GM19035 (cell line): ENCODE data around the gene C2CD3.
"Not testable (repeated sequence)": the region's sequence is repeated elsewhere in the genome, so short reads cannot be mapped to it uniquely, and the experiment has no call there.

Source experiments
- ATAC-seq: cut with Tn5 transposase; IDR thresholded peaks from one replicate; pipeline ENCODE4 v1.9.1; 2021; ENCODE audit not compliant: unreplicated experiment

The C2CD3 gene

DNA sequence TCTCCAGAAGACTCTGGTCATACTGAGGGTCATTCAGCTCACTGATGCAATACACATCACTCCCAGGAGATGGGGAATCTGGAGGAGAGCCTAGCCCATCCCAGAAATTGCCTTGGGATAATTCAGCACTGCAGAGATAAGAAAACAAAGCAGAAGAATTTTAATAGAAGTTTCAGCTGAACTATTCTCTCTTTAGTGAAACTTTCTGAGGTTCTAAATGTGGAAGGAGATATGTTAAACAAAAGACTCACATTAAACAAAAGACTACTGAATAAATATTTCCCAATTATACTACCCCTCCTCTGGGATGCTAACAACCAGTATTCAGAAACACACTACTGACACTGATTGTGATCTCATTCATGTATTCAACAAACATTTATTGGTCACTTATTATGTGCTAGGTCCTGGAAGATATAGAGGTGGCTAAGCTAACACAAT, 47.8 kb downstream of the C2CD3 start:
- no peak for ATAC-seq

DNA sequence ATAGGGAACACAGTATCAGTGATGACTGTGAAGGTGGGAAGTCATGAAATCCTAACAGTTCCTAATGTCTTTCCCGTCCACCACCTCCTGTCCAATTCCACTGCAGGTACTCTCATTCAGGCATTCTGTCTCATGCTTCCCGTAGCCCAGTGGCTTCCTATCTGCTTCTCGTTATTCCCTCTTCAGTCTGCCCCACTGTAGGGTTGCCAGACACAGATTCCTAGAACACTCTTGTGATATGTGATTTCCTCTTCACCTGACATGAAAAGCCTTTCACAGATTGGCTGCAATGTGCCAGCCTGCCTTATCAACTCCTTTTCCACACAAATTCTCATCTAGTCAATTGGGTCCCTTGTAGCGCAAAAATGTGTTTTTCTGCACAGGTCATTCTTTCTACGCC, 49.0 kb downstream of the C2CD3 start:
- ATAC-seq = no peak

DNA sequence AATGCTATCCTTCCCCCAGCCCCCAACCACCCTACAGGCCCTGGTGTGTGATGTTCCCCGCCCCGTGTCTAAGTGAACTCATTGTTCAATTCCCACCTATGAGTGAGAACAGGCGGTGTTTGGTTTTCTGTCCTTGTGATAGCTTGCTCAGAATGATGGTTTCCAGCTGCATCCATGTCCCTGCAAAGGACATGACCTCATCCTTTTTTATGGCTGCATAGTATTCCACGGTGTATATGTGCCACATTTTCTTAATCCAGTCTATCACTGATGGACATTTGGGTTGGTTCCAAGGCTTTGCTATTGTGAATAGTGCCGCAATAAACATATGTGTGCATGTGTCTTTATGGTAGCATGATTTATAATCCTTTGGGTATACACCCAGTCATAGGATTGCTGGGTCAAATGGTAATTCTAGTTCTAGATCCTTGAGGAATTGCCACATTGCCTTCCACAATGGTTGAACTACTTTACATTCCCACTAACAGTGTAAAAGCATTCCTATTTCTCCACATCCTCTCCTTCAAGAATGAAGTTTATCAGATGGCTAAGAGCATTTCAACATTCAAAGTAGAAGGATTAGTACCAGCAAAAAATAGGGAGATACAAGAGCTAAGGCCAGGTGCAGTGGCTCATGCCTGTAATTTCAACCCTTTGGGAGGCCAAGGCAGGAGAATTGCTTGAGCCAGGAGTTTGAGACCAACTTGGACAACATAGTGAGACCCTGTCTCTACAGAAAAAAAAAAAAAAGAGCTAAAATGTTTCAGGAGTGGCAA, 50.4 kb downstream of the C2CD3 start:
- not testable (repeated sequence) for ATAC-seq

DNA sequence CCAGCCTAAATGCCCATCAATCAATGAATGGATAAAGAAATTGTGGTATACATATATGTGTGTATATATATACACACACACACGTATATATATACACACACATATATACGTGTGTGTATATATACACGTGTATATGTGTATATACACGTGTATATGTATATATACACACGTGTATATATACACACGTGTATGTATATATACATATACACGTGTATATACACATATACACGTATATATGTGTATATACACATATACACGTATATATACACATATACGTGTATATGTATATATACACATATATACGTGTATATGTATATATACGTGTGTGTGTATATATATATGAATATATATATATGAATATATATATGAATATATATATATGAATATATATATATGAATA, 54.1 kb downstream of the C2CD3 start:
- no peak for ATAC-seq

DNA sequence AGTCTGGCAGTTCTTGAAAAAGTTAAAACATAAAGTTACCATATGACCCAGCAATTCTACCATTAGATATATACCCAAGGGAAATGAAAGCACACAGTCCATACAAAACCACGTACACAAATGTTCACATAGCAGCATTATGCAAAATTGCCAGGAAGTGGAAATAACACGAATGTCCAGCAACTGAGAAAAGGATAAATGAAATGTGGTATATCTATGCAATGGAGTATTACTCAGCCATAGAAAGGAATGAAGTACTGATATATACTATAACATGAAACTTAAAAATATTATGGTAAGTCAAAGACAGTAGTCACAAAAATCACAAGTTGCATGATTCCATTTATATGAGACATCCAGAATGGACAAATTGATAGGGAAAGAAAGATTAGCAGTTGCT, 57.9 kb downstream of the C2CD3 start:
- ATAC-seq = no peak

DNA sequence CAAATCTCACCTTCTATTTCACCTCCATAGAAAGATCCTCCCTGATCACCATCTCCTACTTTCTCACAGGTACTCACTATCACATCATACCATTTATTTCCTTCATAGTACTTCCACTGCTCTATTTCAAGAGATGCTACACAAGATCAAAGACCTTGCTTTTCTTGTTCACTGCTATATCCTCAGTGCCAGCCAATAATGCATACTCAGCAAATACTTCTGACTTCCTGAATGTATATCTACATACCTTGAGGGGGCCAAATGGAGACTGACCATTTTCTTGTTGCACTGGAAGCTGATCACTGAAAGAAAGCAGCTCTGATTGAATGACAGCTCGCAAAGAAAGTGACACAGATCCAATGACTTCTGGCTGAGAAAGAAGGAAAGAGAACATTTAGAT, 64.7 kb downstream of the C2CD3 start:
- no peak for ATAC-seq

DNA sequence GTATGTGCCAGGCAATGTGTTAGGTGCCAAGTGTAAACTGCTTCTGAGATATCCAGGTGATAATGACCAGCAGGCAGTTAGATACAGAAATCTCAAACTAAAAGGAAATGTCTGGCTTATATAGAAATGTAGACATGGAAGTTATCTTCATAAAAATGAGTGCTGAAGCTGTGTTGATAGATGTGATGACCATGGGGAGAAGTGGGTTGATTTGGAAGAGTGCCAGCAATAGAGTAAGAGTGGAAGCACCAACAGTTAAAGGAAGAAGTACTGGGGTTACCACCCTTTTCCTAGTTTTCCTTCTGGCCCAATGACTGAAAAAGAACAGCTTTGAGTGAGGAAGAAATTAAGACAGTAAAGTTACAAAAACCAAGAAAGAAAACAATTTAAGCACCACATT, 68.5 kb downstream of the C2CD3 start:
- no peak for ATAC-seq

DNA sequence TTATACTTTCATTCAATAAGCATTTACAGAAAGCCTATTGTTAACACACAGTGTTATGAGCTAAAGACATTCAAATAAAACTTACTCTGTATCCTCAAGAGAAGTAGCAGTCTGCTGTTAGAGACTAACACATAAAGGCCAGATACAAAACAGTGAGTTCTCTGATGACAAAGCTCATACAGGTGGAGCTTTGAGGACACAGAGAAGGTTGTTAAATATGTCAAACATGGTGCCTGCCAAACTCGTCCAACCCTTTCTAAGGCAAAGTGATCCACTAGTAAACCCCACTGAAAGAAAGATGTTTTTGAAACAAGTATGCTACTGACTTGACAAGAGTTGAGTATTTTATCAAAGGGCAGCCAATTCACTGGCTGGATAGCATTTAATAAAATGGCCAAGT, 70.1 kb downstream of the C2CD3 start:
- no peak for ATAC-seq

DNA sequence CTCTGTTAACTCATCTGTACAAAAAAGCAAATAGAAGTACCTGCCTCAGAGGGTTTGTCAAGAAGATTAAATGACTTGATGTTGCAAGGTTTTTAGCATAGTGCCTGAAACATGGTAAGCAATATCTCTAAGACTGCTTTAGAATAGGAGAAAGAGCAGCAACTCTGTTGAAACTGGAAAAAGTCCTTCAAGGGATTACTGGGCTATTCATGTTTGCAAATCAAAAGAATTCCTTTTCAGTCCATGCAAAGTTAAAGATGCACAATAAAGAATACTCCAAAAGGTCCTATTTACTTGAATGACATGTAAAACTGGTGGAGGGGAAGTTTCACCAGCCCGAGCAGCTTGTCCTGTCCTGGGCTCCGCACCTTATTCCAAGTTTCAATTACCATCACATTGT, 70.6 kb downstream of the C2CD3 start:
- ATAC-seq = no peak

DNA sequence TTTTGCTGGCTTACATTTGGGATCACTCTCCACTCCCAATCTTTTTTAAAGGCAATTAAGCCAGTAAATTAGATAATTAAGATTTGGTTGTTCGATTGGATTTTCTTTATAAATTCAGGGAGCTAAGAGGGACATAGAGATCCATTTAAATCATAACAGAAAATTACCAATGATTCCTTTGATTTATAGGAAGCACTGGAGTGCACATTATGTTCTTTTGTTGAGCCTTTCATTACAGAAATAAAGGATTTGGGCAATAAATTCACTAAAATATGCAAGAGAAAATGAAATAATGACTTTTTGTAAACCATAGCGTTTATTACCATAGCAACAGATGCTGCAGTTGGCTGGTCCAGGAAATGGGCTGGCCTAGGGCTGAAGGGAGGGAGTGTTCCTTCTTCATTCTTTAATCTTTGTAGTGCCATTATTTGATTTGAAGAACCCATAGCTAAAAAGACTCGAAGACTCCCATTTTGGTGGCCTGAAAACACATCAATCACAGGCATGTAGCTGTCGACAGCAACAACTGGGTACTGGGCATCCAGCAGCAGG, 73.0 kb downstream of the C2CD3 start:
- ATAC-seq = no peak

DNA sequence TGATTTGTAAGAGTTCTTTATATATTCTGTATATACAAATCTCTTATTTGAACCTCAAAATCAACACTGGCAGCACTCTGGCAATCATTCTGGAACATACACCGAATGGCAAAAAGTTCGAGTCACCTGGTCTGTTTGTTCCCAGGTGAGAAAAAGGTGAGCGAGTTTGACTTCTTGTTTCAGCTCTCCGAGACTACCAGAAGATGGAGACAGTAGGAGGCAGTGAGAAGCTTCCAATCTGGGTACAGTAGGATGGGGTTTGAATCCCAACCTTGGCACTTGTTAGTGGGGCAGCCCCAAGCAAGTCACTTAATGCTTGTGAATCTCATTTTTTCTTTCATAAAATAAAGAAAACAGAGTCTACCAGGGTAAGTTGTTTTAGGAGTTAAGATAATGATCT, 76.4 kb downstream of the C2CD3 start:
- ATAC-seq = no peak

DNA sequence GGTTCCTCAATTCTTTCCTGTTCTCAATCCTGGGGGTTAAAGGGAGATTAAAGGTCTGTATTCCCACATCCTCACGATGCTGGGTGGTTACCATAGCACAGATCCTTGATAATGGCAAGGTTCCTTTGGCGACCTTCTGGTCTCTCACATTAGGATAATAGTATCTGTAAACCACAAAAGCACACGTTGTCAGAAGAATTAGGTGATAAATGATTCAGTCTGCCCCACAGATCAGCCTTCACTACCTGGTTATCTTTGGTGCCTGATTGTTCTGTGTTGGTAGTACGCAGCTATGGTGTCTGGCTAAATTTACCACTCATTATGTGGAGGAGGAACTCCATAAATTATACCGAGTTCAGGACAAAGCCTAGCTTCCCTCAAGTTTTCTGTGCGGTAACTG, 78.4 kb downstream of the C2CD3 start:
- no peak for ATAC-seq

DNA sequence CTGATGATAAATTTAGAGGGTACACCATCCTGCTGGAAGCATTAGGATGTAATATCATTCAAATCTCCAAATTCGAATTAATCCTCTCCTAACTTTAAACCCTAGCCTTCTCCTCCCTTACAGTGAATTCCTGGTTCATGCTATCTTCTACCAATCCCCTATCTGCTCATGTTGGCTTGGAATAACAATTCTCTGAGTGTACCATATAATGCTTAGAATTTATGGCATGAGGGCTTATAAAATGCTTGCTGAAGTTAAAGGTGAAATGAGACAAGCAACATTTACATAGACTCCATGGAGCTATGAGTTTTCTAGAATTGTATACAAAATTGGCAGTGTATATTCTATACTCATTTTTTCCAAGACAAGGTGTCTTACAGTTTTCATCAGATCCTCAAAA, 79.3 kb downstream of the C2CD3 start:
- ATAC-seq = no peak

DNA sequence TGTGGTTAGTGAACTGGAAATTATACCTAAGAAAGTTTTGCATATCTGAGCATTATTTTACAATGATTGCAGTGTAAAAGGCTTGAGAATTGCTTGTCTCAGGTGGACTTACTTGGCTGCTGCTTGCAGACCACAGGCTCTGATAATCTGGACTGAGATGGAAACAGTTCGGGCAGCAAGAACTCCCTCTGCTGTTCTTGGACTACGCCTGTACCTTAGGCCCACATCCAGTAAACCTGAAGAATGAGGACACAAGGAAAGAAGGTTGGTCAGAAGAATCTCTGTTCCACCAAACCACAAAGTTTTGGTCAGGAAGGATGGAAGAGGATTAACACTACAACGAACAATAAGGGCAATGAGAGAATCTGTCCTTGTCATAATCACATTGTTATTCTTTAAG, 80.1 kb downstream of the C2CD3 start:
- no peak for ATAC-seq

DNA sequence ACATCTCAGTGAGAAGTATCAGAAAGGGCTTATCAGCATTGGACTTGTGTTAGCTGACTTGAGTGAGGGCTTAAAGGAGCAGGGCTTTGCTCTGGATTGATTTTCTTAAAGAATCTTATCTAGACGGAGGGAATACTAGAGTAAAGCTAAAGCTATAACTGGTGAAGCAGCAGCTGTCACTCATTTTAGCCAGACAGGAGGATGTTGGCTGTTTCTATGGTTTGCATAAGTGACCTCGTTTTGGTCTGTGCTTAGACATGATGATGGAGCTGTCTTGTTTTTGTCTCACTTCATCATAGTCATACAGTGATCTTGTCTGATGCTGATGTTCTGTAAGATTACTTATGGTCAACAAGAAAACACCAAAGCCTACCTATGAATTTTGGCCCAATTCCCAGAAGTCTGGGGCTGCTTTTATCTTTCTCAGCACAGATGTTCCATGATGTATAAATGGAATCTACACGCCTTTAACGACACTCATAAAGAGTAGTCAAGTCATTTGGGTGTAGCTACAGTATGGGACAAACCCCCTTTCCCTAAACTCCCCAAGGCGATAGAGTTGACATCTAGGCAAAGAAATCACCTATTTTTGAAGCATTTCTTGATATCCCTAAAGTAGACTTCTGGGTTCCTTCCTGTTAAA, 84.4 kb downstream of the C2CD3 start:
- ATAC-seq = no peak

DNA sequence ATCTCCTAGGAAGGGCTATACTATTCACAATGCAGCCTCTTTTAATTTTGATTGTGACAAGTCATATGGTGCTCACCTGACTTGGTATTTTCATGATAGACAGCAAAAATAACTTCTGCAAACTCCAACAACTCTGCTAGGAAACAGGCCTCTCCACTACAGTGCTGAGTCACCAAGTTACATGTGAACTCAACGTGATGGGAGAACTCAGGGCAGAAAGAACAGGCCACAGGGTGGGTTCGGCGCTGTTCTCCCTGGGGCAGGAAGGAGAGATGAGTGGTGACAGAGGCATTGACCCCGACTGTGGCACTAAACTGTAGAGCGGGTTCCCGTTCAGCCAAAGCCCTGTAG, 85.3 kb downstream of the C2CD3 start:
- no peak for ATAC-seq

DNA sequence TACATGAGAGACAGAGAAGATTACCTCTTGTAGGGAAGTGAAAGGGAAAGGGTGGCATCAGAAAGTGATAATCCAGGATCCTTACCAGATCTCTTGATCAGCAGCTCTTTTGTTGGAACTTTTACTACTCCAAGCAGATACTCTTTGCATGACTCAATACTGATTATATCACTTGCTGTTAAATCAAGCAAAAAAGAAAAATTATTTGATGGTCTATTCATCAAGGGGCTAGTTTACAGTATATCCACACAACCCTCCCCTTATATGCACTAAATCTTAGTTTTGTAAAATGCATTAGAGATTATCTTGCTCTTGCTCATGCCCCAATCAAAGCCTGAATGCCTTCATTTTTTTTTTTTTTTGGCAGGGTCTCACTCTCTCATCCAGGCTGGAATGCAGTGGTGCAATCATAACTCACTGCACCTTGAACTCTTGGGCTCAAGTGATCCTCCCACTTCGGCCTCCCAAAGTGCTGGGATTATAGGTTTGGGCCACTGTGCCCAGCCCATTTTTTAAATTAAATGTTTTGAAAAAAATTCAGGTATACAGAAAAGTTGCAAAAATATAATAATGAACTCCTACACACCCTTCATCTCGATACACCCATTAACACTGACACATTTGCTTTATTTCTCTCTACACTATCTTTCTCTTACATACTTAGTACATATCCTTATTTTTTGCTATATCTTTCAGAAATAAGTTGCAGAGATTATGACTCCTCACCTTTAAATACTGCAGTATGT, 85.8 kb downstream of the C2CD3 start:
- no peak for ATAC-seq

DNA sequence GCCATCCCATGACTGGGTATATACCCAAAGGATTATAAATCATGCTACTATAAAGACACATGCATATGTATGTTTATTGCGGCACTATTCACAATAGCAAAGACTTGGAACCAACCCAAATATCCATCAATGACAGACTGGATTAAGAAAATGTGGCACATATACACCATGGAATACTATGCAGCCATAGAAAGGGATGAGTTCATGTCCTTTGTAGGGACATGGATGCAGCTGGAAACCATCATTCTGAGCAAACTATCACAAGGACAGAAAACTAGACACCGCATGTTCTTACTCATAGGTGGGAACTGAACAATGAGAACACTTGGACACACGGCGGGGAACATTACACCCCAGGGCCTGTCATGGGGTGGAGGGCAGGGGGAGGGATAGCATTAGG, 86.9 kb downstream of the C2CD3 start:
- not testable (repeated sequence) for ATAC-seq

DNA sequence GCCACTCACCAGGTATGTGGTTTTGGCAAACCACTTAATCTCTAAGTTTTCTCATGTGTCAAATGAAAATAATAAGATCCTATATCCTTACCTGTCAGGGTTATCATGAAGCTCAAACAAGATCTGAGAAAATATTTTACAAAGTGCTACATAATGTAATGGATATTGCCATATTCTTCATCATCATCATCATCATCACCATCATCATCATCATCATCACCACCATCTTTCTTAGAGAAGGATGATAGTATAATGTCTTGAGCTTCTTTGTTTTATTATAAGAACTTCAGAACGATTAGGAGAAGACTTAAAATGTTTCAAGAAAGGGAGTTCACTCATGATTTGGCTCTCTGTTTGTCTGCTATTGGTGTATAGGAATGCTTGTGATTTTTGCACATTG, 89.4 kb downstream of the C2CD3 start:
- ATAC-seq = no peak

DNA sequence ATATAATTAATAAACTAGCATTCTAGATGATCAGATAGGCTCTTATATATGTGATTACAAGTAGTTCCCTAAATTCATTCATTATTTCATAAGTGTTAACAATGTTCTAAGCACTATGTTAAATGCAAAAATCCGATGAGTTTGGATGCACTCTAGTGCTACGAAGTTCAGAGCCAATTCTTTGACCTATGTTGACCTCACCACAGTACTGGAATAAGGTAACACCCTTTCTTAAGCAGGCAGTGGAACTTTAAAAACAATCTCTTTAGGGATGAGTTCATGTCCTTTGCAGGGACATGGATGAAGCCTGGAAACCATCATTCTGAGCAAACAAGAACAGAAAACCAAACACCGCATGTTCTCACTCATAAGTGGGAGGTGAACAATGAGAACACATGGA, 93.6 kb downstream of the C2CD3 start:
- no peak for ATAC-seq

DNA sequence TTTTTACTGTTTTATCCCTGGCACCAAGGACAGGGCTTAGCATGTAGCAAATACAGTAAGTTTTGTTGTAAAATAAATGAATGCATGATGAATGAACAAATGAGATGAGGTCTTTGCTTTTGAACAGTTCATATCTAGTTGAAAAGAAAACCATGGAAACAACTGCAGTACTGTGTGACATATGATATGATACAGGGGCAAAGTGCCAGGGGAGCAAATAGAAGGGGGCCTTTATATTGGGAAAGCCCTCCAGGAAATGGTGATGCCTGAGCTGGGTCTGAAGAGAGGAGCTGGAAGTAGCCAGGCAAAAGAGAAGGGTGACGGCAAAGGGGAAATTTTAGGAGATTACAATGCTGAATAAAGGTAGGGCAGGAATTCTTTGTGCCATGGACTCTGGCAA, 98.1 kb downstream of the C2CD3 start:
- no peak for ATAC-seq

DNA sequence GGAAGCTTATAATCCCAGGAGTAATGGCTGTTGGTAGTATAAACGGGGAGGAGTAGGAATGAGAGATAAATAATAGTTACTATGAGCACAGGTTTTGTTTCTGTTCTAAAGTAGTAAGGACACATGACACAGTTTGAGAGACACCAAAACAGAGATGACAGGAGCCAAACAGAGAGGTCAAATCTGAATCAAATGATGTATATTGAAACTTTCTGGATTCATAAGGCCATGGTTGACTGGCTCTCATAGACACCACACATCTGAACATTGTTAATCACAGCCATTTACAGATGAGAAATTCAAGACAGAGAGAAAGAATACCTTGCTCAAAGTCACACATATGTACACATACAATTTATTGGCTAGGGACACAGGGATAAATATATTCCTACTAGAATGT, 98.5 kb downstream of the C2CD3 start:
- ATAC-seq = no peak
